Measurements from ENCODE around the gene SDHAF3.
A peak's percentile ranks its signal among the peaks of the same experiment; 100 is the strongest.
"Not testable (repeated sequence)": the region's sequence is repeated elsewhere in the genome, so short reads cannot be mapped to it uniquely, and the experiment has no call there.

The SDHAF3 gene

DNA sequence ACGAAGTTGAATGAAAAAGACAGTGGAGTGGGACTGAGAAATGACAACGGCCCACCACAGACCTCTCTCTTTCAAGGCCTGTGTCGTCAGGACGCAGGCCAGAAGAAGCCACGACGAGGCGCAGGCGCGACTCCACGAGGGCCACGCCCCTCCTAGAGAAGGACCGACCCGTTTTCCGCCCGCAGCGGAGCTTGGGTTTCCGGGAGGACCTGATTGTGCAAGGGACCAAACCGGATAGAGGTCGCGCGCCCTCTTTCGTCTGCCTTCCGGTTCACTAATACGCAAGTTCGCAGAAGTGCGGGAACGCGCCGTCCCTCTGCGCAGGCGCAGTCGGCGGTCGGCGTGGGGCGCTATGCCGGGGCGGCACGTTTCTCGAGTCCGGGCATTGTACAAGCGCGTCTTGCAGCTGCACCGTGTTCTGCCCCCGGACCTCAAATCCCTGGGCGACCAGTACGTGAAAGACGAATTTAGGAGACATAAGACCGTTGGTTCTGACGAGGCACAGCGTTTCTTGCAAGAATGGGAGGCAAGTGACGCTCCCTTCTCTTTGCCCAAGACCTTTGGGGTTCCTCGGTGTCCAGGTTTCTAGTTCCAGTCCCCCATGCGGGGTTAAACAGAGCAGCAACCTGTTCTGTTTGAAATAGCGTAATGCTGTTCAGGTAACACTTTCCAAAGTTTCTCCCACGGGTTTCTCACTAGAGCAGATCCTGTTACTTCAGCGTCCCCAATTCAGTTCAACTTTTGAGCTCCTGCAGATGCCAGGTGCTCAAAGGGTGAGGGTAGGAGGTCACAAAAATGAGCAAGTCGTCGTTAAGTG lies at the start of gene SDHAF3:
TSS of gene SDHAF3 (plus strand) at position 327 of the 817 bp plus-strand sequence. CDS start at position 353, 26 bp downstream.
- H3K27ac ChIP-seq (ENCODE audit: low read length) = peak within 1 kb of the TSS; percentile 82
- peak within 1 kb of the TSS; percentile 96 for H3K9ac ChIP-seq (ENCODE audit: low read length)
- H3K27me3 ChIP-seq (ENCODE audit: control insufficient read depth, insufficient read depth, low read length) = no peaks in the 10 kb centered on the region
- H3K4me1 ChIP-seq (ENCODE audit: control insufficient read depth, low read depth, low read length) = peaks cover 6% of the 10 kb centered on the region
- peak within 1 kb of the TSS; percentile 99 for H3K4me3 ChIP-seq (ENCODE audit: low read length)
- H3K36me3 ChIP-seq (ENCODE audit: control insufficient read depth, low read depth, low read length) = no peaks in the 10 kb centered on the region
- H3K9me3 ChIP-seq (ENCODE audit: control insufficient read depth, low read depth, low read length) = no peaks in the 10 kb centered on the region

DNA sequence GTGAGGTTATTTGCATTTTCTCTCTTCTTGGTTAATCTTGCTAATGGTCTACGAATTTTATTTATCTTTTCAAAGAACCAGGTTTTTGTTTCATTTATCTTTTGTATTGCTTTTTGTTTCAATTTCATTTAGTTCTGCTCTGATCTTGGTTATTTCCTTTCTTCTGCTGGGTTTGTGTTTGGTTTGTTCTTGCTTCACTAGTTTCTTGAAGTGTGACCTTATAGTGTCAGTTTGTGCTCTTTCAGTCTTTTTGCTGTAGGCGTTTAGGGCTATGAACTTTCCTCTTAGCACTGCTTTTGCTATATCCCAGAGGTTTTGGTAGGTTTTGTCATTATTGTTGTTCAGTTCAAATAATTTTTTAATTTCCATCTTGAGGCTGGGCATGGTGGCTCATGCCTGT lies 45.5 kb upstream of the SDHAF3 start:
- H3K27me3 ChIP-seq (ENCODE audit: control insufficient read depth, insufficient read depth, low read length); H3K9ac ChIP-seq (ENCODE audit: low read length); H3K9me3 ChIP-seq (ENCODE audit: control insufficient read depth, low read depth, low read length); H3K4me3 ChIP-seq (ENCODE audit: low read length); H3K27ac ChIP-seq (ENCODE audit: low read length); H3K36me3 ChIP-seq (ENCODE audit: control insufficient read depth, low read depth, low read length); H3K4me1 ChIP-seq (ENCODE audit: control insufficient read depth, low read depth, low read length): not testable (repeated sequence)

GRCh38 chr7:97075928-97076327 lies 41.6 kb upstream of the SDHAF3 start:
- no peaks in the 10 kb centered on the region for H3K36me3 ChIP-seq (ENCODE audit: control insufficient read depth, low read depth, low read length)
- H3K4me3 ChIP-seq (ENCODE audit: low read length) = no peak overlapping the region
- no peaks in the 10 kb centered on the region for H3K27me3 ChIP-seq (ENCODE audit: control insufficient read depth, insufficient read depth, low read length)
- no peak overlapping the region for H3K9ac ChIP-seq (ENCODE audit: low read length)
- no peaks in the 10 kb centered on the region for H3K4me1 ChIP-seq (ENCODE audit: control insufficient read depth, low read depth, low read length)
- H3K27ac ChIP-seq (ENCODE audit: low read length) = no peak overlapping the region
- no peaks in the 10 kb centered on the region for H3K9me3 ChIP-seq (ENCODE audit: control insufficient read depth, low read depth, low read length)

- H3K9me3 ChIP-seq (ENCODE audit: control insufficient read depth, low read depth, low read length) = no peaks in the 10 kb centered on the region
- H3K9ac ChIP-seq (ENCODE audit: low read length) = no peak overlapping the region
- H3K4me3 ChIP-seq (ENCODE audit: low read length) = no peak overlapping the region
- no peaks in the 10 kb centered on the region for H3K4me1 ChIP-seq (ENCODE audit: control insufficient read depth, low read depth, low read length)
- H3K27ac ChIP-seq (ENCODE audit: low read length) = no peak overlapping the region
- H3K36me3 ChIP-seq (ENCODE audit: control insufficient read depth, low read depth, low read length) = no peaks in the 10 kb centered on the region
- H3K27me3 ChIP-seq (ENCODE audit: control insufficient read depth, insufficient read depth, low read length) = no peaks in the 10 kb centered on the region
These were observed 39.2 kb upstream of the SDHAF3 start for GRCh38 chr7:97078023-97078969.

DNA sequence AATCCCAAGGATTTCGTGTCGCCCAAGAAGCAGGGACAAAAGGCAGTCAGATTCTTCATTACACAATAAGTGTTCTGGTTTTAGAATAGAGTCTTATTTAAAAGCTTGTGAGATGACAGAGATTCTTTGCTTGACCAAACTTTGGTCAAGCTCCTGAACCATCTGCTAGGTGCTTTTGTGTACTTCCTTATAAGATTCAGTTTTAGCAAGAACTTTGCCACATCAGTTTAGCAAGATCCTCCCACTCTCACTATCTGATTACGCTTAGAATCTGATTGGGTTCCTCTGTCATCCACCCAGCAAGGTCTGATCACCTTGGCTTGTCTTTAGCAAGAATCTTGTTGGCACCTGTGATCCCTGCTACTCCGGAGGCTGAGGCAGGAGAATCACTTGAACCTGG lies 38.2 kb upstream of the SDHAF3 start:
- H3K36me3 ChIP-seq (ENCODE audit: control insufficient read depth, low read depth, low read length) = no peaks in the 10 kb centered on the region
- H3K9ac ChIP-seq (ENCODE audit: low read length) = no peak overlapping the region
- no peak overlapping the region for H3K4me3 ChIP-seq (ENCODE audit: low read length)
- no peaks in the 10 kb centered on the region for H3K4me1 ChIP-seq (ENCODE audit: control insufficient read depth, low read depth, low read length)
- H3K27me3 ChIP-seq (ENCODE audit: control insufficient read depth, insufficient read depth, low read length) = no peaks in the 10 kb centered on the region
- no peak overlapping the region for H3K27ac ChIP-seq (ENCODE audit: low read length)
- H3K9me3 ChIP-seq (ENCODE audit: control insufficient read depth, low read depth, low read length) = no peaks in the 10 kb centered on the region

DNA sequence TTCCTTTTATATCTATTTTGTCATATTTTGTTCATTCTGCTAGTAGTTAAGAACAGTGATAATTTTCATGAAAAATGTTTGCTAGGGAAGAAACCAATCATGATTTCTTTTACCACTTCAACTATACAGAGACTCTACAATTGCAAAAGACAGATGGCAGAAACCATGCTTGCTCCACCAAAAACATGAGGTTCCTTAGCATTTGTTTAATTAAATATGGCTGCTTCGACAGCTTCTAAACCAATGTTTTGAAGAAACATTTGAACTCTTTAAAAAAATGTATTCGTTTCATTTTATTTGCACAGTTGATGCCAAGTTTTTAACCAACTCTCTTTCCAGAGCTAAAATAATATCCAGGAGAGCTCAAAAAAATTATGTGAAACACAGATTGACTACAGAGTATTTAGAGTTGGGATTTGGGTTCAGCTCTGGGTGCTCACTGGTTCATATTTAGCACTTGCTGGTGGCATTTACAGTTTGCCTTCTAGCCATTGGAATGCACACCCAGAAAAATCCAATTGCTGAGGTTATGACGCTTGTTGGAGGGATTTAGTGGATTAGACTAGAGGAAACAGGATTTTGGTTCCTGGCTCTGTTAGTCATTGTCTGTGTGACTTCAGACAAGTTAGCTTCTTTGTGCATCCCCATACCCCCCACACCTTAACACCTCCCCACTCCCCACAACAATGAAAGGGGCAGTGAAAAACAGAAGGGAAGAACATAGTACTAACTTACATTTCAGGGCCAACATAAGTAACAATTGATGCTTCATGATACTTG lies 35.8 kb upstream of the SDHAF3 start:
- Histone ChIP-seq H3K4me3 (ENCODE audit: low read length) (no peak overlapping the region), H3K27ac (ENCODE audit: low read length) (no peak overlapping the region), H3K9ac (ENCODE audit: low read length) (no peak overlapping the region), H3K36me3 (ENCODE audit: control insufficient read depth, low read depth, low read length) (no peaks in the 10 kb centered on the region), H3K9me3 (ENCODE audit: control insufficient read depth, low read depth, low read length) (no peaks in the 10 kb centered on the region), H3K27me3 (ENCODE audit: control insufficient read depth, insufficient read depth, low read length) (no peaks in the 10 kb centered on the region), H3K4me1 (ENCODE audit: control insufficient read depth, low read depth, low read length) (no peaks in the 10 kb centered on the region)

- Histone ChIP-seq H3K27ac (ENCODE audit: low read length) (no peak overlapping the region), H3K27me3 (ENCODE audit: control insufficient read depth, insufficient read depth, low read length) (no peaks in the 10 kb centered on the region), H3K4me1 (ENCODE audit: control insufficient read depth, low read depth, low read length) (no peaks in the 10 kb centered on the region), H3K4me3 (ENCODE audit: low read length) (no peak overlapping the region), H3K9ac (ENCODE audit: low read length) (no peak overlapping the region), H3K36me3 (ENCODE audit: control insufficient read depth, low read depth, low read length) (no peaks in the 10 kb centered on the region), H3K9me3 (ENCODE audit: control insufficient read depth, low read depth, low read length) (no peaks in the 10 kb centered on the region)
These were observed 29.1 kb upstream of the SDHAF3 start for GRCh38 chr7:97088364-97088763.

GRCh38 chr7:97089771-97090170 lies 27.7 kb upstream of the SDHAF3 start:
- Histone ChIP-seq H3K9me3 (ENCODE audit: control insufficient read depth, low read depth, low read length) (no peaks in the 10 kb centered on the region), H3K27ac (ENCODE audit: low read length) (no peak overlapping the region), H3K27me3 (ENCODE audit: control insufficient read depth, insufficient read depth, low read length) (no peaks in the 10 kb centered on the region), H3K4me3 (ENCODE audit: low read length) (no peak overlapping the region), H3K4me1 (ENCODE audit: control insufficient read depth, low read depth, low read length) (no peaks in the 10 kb centered on the region), H3K36me3 (ENCODE audit: control insufficient read depth, low read depth, low read length) (no peaks in the 10 kb centered on the region), H3K9ac (ENCODE audit: low read length) (no peak overlapping the region)

DNA sequence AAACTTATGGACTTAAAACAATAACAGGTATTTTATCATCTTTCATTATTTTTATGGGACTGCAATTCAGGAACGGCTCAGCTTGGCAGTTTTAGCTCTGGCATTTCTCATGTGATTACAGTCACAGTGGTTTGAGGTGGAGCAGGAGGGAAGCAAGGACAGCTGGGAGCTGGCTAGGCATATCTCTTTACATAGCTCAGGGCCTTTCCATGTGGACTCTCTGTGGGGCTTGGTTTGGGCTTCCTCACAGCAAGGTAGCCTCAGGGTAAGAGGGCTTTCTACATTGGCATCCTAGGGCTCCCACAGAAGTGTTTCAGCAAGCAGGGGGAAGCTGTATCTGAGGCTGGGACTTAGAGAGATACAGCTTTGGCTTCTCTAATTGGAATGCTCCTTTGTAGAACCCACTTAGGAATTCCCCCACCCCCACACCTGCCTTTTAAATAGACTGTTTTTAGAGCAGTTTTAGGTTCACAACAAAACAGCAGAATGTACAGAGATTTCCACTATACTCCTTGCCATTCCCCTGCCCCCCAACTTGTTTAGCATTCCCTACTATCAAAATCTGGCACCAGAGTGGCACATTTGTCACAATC lies 26.6 kb upstream of the SDHAF3 start:
- no peaks in the 10 kb centered on the region for H3K27me3 ChIP-seq (ENCODE audit: control insufficient read depth, insufficient read depth, low read length)
- no peak overlapping the region for H3K27ac ChIP-seq (ENCODE audit: low read length)
- no peaks in the 10 kb centered on the region for H3K9me3 ChIP-seq (ENCODE audit: control insufficient read depth, low read depth, low read length)
- no peak overlapping the region for H3K9ac ChIP-seq (ENCODE audit: low read length)
- no peaks in the 10 kb centered on the region for H3K36me3 ChIP-seq (ENCODE audit: control insufficient read depth, low read depth, low read length)
- no peaks in the 10 kb centered on the region for H3K4me1 ChIP-seq (ENCODE audit: control insufficient read depth, low read depth, low read length)
- H3K4me3 ChIP-seq (ENCODE audit: low read length) = no peak overlapping the region

DNA sequence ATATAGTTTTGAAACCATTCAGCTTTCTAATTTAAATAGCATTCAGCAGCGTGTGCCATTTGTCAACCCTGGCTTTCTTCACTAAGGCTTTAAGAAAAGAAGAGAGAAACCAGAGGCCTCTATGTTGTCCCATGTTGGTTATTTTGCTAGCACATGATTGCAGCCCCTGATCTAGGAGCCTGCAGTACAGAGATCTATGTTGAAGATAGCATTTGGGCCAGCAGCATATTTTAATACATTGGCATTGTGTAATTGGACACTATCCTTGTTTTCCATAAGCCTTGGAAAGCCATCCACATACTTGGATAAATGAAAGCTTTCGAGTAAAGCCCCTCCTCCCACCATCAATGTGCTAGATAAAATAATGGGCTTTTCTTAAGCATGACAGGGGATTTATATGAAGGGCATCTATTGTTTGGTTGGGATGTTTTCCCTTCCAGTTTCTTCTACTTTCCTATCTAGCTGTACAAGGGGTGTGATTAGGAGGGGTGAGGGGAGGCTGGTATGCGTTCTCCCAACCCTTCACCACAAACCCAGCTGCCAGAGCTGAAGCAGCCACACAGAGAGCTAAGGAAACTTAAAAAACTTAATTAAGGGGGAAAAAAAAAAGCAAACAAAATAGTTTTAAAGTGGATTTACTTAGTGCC lies 23.1 kb upstream of the SDHAF3 start:
- no peaks in the 10 kb centered on the region for H3K36me3 ChIP-seq (ENCODE audit: control insufficient read depth, low read depth, low read length)
- no peak overlapping the region for H3K9ac ChIP-seq (ENCODE audit: low read length)
- H3K4me1 ChIP-seq (ENCODE audit: control insufficient read depth, low read depth, low read length) = no peaks in the 10 kb centered on the region
- no peaks in the 10 kb centered on the region for H3K9me3 ChIP-seq (ENCODE audit: control insufficient read depth, low read depth, low read length)
- H3K27ac ChIP-seq (ENCODE audit: low read length) = no peak overlapping the region
- H3K27me3 ChIP-seq (ENCODE audit: control insufficient read depth, insufficient read depth, low read length) = no peaks in the 10 kb centered on the region
- no peak overlapping the region for H3K4me3 ChIP-seq (ENCODE audit: low read length)

Data from iPS-18a (cell line).